Measurements from ENCODE around the gene TFDP1.
"Not testable (repeated sequence)": the region's sequence is repeated elsewhere in the genome, so short reads cannot be mapped to it uniquely, and the experiment has no call there.

The TFDP1 gene

DNA sequence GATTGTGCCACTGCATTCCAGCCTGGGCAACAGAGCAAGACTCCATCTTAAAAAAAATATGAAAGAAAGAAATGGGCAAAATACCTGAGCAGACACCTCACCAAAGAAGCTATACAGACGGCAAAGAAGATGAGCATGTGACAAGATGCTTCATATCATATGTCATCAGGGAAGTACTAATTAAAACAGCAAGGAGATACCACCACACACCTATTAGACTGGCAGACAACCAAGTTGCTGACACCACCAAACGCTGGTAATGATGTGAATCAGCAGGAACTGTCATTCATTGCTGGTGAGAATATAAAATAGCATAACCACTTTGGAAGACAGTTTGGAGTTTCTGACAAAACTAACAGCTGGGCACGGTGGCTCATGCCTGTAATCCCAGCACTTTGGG is 11.5 kb upstream of the TFDP1 start:
- FAIRE-seq = no peak

- FAIRE-seq = no peak
These were observed 8.0 kb upstream of the TFDP1 start for GRCh38 chr13:113576597-113576996.

DNA sequence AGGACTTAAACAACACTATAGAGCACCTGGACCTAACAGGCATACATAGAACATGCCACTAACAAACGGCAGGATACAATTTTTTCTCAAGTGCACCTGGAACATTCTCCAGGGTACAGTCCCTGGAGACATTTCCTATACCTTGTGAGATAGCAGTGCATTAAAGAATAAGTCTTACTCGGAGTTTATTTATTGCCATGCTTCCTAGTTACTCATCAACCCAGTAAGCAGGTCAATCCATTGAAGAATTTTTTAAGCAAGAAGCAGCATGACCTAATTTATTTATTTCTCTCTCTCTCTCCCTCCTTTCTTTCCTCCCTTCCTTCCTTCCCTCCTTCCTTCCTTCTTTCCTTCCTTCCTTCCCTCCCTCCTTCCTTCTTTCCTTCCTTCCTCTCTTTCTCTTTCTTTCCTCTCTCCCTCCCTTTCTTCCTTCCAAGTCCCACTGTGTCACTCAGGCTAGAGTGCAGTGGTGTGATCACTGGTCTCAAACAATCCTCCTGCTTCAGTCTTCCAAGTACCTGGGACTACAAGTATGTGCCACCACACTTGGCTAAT is 6.6 kb upstream of the TFDP1 start:
- no peak for FAIRE-seq

GRCh38 chr13:113579686-113580085 is 4.9 kb upstream of the TFDP1 start:
- FAIRE-seq = no peak

GRCh38 chr13:113581871-113582270 is 2.7 kb upstream of the TFDP1 start:
- FAIRE-seq = no peak

DNA sequence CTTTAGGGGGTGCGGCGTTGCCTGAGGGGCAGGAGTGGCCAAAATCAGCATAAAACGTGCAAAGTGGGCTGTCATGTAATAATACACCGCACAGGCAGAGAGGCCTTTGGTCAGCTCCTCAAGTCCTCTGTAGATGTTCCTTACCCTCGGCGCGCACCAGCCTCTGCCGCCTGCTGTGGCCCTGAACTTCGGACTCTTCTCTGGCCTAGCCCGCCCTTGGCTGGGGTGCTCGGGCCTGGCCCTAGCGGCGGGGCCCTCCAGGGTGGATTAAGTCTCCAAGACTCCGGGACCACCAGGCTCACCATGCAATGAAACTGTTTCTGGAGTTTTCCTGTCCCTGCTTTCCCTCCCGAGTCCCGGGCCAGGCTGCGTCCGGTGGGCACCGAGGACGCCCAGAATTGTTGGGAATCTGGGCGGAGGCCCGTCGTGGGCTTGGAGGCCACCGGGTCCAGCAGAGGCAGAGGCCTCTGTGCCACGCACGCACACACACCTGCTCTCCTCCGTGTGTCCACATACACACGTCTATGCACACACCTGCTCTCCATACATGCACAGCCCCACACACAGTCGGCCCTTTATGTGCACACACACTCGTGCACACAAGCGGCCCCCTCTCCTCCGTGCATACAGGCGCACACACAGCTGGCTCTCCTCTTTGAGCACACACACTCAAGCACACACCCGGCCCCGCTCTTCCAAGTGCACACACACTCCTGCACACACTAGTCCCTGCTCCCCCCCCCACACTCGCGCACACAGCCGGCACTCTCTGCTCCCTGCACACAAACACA is 1.5 kb upstream of the TFDP1 start:
- no peak for FAIRE-seq

DNA sequence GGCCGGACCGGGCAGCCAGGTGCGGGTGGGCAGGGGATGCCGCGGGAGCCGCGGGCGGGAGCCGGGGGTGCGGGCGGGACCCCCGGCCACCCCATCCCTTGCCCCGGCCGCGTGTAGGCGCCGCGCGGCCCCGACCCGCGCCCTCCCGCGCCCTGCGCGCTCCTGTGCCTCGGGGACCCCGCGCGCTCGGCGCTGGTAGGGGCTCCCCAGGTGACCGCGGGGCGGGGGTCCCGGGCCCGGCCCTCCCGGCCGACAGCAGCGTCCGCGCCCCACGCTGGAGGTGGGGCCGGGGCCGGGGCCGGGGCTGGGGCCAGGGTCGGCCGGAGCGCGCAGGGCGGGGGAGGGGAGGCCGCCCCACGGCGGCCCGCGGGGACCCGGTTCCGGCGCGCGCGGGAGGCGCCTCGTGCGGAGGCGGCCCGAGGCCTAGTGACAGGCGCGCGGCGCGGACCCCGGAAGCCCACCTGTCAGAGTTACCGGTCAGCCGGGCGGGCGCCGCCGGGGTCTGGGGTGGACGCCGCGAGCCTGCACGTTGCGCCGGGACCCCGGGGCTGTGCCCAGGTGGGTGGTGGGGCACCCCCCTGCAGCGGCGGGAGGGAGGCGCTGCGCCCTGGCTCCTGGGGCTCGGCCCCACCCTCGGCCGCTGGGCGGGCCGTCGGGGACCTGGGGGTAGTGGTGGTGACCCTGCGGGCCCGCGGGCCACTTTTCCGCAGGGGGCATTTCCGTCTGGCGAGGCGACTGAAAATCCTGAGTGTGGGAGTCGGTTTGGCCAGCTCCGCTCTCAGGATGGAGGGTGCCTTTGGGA is 518 bp downstream of the TFDP1 start:
- no peak for FAIRE-seq

DNA sequence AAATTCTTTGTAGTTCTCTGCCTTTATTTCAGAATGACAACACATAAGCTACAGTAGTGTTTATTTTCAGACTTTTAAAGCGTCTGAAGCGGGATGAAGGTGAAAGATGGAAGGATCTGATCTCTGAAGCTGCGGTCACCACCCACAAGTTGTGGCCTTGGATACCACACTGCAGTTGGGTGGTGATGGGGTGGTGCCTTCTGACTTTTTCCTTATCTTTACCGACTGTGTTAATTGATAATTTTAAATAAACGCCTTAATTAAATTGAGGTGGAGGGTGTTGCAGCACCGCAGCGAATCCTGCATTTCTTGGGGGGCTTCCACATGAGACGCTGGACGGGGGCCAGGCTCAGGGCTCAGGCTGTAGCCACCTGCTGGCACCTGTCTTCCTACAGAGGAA is 1.3 kb downstream of the TFDP1 start:
- FAIRE-seq = no peak

GRCh38 chr13:113586661-113587479 is 2.3 kb downstream of the TFDP1 start:
- no peak for FAIRE-seq

DNA sequence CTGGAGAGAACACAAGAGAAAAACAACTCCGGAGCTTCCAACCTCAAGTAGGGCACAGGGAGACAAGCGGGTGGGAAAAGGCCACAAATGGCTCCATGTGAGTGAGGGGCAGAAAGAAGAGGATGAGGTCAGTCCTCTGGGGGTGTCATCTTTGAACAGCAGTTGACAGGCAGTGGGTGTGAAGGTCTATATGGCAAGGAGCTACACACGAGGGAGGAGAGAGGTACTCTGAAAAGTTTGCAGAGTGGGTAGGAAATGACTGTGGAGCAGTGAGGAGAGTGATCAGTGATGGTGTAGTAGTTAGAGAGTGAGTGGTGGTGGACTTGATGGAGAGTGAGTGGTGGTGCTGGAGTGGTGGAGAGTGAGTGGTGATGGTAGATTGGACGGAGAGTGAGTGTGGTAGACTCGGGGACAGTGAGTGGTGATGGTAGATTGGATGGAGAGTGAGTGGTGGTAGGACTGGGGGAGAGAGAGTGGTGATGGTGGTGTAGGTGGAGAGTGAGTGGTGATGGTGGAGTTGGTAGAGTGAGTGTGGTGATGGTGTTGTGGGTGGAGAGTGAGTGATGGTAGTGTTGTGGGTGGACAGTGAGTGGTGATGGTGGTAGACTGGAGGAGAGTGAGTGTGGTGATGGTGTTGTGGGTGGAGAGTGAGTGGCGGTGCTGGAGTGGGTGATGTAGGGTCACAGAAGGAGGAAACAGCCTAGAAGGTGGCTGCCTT is 4.0 kb downstream of the TFDP1 start:
- no peak for FAIRE-seq

- FAIRE-seq = no peak
These were observed 4.9 kb downstream of the TFDP1 start for GRCh38 chr13:113589251-113589960.

DNA sequence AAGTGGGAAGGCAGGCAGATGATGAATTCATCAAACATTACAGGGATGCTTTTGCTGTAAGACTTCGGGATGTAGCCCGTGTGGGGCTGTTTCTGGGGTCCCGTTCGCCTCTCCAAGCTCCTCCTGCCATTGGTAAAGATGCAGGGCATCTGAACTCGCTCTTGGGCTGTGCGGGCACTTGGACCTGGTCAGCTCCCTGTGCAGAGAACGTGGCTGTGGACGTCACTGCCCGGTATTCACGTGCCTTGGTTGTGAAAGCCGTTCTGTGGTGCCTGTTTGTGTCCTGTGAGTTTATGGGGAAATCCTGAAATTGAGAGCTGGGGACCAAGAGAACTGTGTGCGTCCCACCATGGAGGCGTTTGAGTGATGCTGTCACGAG is 5.4 kb downstream of the TFDP1 start:
- no peak for FAIRE-seq

DNA sequence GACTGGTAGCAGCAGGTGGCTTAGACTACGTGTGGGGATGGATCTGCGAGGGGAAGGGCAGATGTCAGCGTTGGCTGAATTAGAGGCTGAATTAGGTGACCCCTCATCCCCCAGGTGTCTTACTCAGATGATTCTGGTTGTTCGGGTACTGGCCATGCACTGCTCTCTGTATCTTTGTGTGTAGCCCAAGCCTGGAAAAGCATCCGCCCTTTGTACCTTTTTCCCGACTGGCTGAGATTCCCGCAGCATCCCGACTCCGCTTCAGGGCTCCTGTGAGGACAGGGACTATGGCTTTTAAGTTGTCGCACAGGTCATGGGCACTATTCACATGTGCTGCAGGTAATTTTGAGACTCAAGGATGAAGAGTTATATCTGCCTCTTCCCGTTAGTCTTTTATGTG is 7.2 kb downstream of the TFDP1 start:
- no peak for FAIRE-seq

DNA sequence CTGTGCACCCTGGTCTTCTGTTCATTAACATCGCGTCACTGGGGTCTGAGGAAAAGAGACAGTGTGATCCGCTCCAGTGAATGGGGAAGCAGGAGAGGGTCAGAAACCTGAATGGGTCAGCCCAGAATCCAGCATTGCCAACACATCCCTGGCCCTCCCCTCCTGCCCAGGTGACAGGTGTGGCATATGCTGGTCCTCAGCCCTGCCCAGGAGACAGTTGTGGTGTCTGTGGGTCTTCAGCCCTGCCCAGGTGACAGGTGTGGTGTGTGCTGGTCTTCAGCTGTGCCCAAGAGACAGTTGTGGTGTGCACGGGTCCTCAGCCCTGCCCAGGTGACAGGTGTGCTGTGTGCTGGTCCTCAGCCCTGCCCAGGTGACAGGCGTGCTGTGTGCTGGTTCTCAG is 8.0 kb downstream of the TFDP1 start:
- FAIRE-seq = no peak

DNA sequence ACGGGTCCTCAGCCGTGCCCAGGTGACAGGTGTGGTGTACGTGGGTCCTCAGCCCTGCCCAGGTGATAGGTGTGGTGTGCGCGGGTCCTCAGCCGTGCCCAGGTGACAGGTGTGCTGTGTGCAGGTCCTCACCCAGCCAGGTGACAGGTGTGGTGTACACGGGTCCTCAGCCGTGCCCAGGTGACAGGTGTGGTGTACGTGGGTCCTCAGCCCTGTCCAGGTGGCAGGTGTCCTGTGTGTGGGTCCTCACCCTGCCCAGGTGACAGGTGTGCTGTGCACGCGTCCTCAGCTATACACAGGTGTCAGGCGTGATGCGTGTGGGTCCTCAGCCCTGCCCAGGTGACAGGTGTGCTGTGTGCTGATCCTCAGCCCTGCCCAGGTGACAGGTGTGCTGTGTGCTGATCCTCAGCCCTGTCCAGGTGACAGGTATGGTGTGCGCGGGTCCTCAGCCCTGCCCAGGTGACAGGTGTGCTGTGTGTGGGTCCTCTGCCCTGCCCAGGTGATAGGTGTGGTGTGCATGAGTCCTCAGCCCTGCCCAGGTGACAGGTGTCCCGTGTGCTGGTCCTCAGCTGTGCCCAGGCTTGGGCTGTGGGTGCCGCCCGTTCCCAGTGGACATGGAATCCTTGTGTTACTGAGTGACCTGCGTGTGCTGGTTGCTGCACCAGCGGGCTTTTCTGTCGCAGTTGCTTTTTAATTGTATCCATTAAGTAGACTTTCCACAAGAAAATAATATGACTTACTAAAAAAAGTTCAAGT is 9.7 kb downstream of the TFDP1 start:
- FAIRE-seq = not testable (repeated sequence)

GRCh38 chr13:113595131-113595530 is 10.6 kb downstream of the TFDP1 start:
- no peak for FAIRE-seq

DNA sequence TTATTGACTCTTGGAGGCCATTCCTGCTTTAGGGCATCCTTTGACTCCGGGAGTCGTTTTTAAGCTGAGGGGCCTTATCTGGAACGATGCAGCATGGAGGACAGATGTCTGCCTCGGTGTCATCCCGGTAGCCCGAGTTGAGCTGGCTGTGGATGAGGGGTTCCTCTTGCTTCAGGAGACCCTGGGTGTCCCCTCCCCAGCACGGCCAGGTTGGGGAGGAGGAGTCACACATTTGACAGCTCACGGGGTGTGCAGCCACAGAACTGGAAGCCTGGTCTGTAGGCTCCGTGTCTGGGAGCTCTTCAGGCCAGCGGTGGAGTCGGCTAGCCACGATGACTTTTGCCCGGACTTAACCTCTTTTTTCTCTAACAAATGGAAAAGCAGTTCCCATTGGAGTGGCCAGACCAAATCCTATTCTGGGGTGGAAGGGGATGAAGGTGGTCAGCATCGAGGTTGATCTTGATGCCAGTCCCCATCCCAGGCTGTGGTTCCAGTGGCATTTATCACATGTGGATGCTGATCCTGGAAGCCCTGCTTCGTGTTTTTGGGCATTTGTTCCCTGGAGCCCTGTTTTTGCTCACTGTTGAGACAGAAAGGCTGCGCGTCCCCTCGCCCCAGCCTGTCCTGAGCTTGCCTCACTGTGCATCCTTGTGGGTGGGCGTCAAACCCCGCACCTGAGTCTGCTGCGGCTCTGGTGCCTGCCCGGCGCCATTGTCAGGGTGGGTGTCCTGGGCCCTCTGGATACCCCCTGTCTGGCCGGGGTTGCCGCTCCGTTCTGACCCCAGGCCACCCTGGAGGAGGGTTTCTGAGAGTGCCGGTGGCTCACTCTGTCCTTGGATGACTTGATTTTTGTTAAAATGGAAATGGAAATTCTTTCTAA is 12.0 kb downstream of the TFDP1 start:
- FAIRE-seq = no peak

DNA sequence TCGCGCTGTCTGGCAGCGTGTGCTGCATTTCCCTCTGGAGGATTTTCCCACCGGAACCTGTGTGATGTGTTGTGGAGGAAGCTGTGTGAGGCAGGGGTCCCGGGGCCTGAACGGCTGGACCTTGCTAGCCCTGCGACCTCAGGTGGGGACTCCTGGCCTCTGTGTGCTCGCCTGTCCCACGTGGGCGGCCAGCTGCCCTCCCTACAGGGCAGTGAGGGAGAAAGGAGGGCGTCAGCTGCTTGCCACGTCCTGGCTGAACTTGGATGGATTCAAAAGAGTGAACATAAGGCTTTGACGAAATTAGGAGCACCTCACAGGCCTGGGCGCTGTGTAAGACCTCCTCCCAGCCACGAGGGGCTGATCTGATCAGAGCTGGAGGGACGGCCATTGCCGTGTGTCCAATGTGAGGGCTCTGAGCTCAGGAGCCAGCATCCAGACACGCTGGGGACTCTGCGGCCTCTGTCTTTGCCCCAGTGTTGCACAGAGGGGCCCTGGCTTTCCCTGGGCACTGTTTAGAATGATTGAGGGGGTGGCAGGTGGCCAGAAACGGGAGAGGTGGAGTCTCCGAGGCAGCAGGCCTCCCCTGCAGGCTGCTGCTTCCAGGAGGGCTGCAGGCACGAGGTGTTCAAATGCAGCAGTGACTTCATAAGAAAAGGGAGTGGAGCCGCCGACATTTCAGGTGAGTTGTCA is 13.0 kb downstream of the TFDP1 start:
- FAIRE-seq = no peak

DNA sequence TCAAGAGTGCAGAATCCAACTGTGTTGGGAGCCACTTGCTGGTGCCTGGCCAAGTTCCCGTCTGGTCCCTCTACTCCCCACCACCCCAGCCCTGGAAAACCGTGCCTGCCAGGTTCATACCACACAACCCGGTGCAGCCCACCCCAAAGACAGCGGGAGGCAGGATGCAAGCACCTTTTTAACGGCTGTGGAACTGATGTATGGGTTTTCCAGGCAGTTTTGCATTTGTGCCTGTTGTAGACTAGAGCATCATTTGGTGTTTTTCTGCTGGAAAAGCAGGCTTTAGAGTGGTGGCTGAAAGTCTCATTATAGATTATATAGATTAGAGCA is 13.5 kb downstream of the TFDP1 start:
- FAIRE-seq = no peak

Measured in endometrium (tissue), 2 donors.